GM19397 (cell line): ENCODE measurements around the gene CNTNAP5.

Experiments used
- ATAC-seq: cut with Tn5 transposase; IDR thresholded peaks from one replicate; pipeline ENCODE4 v1.9.1; 2021; ENCODE audit warnings: mild to moderate bottlenecking, moderate library complexity; ENCODE audit not compliant: unreplicated experiment

CNTNAP5 gene

GRCh38 chr2:124961132-124961531 is 936.0 kb downstream of the CNTNAP5 start:
- no peak for ATAC-seq
